ENCODE results near the gene LTBP1. TPM values are rescaled to one million over a fixed set of nuclear protein-coding genes. Genes with fewer than 3 reads are reported as not detected.

Gene LTBP1
- total and polyA plus RNA-seq, 10 of the 15 experiments (the other 5 are each of a cell fraction or from before 2014, with no cell fraction given) = 0.01 to 0.28 (median 0.12) TPM; not detected in 2

DNA sequence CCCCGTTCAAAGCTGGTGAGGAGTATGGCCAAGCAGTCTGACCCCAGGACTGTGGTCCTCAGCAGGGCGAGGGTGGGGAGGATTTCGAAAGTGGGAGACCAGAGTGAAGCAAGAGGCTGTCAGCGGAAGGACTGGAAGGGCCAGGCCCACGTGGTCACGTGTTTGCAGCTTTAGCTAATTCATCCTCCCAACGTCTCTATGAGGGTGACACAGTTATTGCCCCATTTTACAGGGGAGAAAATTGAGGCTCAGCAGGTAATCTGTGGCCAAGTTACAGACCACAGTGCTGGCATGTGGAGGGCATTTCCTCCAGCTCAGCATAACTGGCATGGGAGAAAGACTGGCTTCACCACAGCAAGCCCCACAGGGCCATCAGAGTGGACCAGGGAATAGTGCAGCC is 45.4 kb upstream of the LTBP1 start:
- ATAC-seq (no peak), DNase-seq (ENCODE audit: low read depth, low spot score) (no peak), FAIRE-seq (no peak)
- Histone ChIP-seq H2AFZ (ENCODE audit: control insufficient read depth, low read depth, low read length) (no peak overlapping the region), H3K79me2 (ENCODE audit: control insufficient read depth, insufficient read depth, low read length) (no peaks in the 10 kb centered on the region), H4K20me1 (ENCODE audit: control insufficient read depth, insufficient read depth) (no peaks in the 10 kb centered on the region), H3K36me3 (ENCODE audit: control insufficient read depth in 2 of 2, insufficient read depth in 2 of 2, low read length in 1 of 2) (no peaks in the 10 kb centered on the region), H3K4me3 (no peak overlapping the region), H3K4me2 (ENCODE audit: control insufficient read depth, insufficient read depth) (no peak overlapping the region), H3K9me3 (replicated peaks; ENCODE audit: control insufficient read depth, insufficient read depth, low read length) (no peaks in the 10 kb centered on the region), H3K4me1 (ENCODE audit: control insufficient read depth, insufficient read depth, low read length) (peaks cover 14% of the 10 kb centered on the region), H3K9ac (ENCODE audit: control insufficient read depth, insufficient read depth, low read length) (no peak overlapping the region), H3K27me3 (replicated peaks in 1 of 2; ENCODE audit: control insufficient read depth in 2 of 2, insufficient read depth in 2 of 2, low read length in 1 of 2) (0 out of 4 replicates have a peak, but pooled peaks cover 0 to 2% of the 10 kb centered on the region in 2 experiments), H3K27ac (ENCODE audit: control insufficient read depth, insufficient read depth) (no peak overlapping the region)
- in situ Hi-C loops (cut with MboI) (no loop called here), intact Hi-C loops (cut with micrococcal nuclease; ENCODE audit: unreplicated experiment) (no loop called here)
- 45% methylated on average over 7 of the region's 7 CpGs for WGBS (ENCODE audit: insufficient coverage, insufficient replicate concordance, low lambda C conversion rate, missing lambda C conversion rate)
- ChIA-PET SMC1A (ENCODE audit: uncharacterized antibody, unreplicated experiment) (interaction anchor here (1.1 kb wide), 1 partner anchor 11 kb away, joined by 3 read pairs; no protein-coding TSS in a partner anchor), RAD21 (ENCODE audit: unreplicated experiment) (no interaction called here), POLR2A (interaction anchor here (0.8 kb wide), 1 partner anchor 10 kb away, joined by 3 read pairs; no protein-coding TSS in a partner anchor), CTCF (no interaction called here)
- TF ChIP-seq STAT1 (conservative IDR thresholded peaks at IDR 0.05) (no peak), FOS (IDR thresholded peaks at IDR 0.05; ENCODE audit: borderline replicate concordance, extremely low read depth, insufficient read length) (no peak), RCOR1 (conservative IDR thresholded peaks at IDR 0.05; ENCODE audit: low read depth, low read length) (no peak), ASH2L (IDR thresholded peaks at IDR 0.05; ENCODE audit: borderline replicate concordance, low read depth) (no peak), EZH2 (IDR thresholded peaks at IDR 0.05; ENCODE audit: borderline replicate concordance, control insufficient read depth, low read depth, low read length) (no peak), HDGF (IDR thresholded peaks at IDR 0.05) (no peak), RAD21 (IDR thresholded peaks at IDR 0.05; ENCODE audit: insufficient read depth, low read depth, low read length) (no peak), DPF2 (IDR thresholded peaks at IDR 0.05) (no peak)
- TF ChIP-seq, protein P1, sequence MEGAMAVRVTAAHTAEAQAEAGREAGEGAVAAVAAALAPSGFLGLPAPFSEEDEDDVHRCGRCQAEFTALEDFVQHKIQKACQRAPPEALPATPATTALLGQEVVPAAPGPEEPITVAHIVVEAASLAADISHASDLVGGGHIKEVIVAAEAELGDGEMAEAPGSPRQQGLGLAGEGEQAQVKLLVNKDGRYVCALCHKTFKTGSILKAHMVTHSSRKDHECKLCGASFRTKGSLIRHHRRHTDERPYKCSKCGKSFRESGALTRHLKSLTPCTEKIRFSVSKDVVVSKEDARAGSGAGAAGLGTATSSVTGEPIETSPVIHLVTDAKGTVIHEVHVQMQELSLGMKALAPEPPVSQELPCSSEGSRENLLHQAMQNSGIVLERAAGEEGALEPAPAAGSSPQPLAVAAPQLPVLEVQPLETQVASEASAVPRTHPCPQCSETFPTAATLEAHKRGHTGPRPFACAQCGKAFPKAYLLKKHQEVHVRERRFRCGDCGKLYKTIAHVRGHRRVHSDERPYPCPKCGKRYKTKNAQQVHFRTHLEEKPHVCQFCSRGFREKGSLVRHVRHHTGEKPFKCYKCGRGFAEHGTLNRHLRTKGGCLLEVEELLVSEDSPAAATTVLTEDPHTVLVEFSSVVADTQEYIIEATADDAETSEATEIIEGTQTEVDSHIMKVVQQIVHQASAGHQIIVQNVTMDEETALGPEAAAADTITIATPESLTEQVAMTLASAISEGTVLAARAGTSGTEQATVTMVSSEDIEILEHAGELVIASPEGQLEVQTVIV (IDR thresholded peaks at IDR 0.05; ENCODE audit: borderline replicate concordance, partially characterized antibody) = no peak
- TF ChIP-seq, protein P2, sequence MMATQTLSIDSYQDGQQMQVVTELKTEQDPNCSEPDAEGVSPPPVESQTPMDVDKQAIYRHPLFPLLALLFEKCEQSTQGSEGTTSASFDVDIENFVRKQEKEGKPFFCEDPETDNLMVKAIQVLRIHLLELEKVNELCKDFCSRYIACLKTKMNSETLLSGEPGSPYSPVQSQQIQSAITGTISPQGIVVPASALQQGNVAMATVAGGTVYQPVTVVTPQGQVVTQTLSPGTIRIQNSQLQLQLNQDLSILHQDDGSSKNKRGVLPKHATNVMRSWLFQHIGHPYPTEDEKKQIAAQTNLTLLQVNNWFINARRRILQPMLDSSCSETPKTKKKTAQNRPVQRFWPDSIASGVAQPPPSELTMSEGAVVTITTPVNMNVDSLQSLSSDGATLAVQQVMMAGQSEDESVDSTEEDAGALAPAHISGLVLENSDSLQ (IDR thresholded peaks at IDR 0.05) = no peak
- BruUV-seq (replicated peaks) = no TSS peak

Measured in GM12878 (cell line).